ENCODE data around the gene EPN3.

Gene EPN3

GRCh38 chr17:50573866-50574611, 41.5 kb downstream of the EPN3 start:
- H3K4me2 ChIP-seq, result no peak overlapping the region
- no peak overlapping the region for H3K9ac ChIP-seq
- H3K27ac ChIP-seq, result no peak overlapping the region

DNA sequence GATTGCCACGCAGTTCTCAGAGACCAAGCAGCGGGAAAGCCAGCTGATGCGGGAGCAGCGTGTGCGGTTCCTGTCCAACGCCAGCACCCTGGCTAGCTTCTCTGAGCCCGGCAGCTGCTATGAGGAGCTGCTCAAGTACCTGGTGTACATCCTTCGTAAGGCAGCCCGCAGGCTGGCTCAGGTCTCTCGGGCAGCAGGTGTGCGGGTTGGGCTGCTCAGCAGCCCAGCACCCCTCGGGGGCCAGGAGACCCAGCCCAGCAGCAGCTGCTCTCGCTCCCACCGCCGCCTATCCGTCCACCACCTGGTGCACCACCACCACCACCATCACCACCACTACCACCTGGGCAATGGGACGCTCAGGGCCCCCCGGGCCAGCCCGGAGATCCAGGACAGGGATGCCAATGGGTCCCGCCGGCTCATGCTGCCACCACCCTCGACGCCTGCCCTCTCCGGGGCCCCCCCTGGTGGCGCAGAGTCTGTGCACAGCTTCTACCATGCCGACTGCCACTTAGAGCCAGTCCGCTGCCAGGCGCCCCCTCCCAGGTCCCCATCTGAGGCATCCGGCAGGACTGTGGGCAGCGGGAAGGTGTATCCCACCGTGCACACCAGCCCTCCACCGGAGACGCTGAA, 43.2 kb downstream of the EPN3 start:
- no peak overlapping the region for H3K27ac ChIP-seq
- no peaks in the 10 kb centered on the region for H3K36me3 ChIP-seq
- no peaks in the 10 kb centered on the region for H3K4me1 ChIP-seq
- no peaks in the 10 kb centered on the region for H3K27me3 ChIP-seq
- no peak overlapping the region for H3K4me3 ChIP-seq
- H4K20me1 ChIP-seq, result no peaks in the 10 kb centered on the region
- no peak overlapping the region for H3K4me2 ChIP-seq
- TF ChIP-seq Cebpa-rat (IDR thresholded peaks at IDR 0.05), result no peak
- H3K9me3 ChIP-seq, result no peaks in the 10 kb centered on the region
- no peak overlapping the region for H3K9ac ChIP-seq

More at GRCh38 chr17:50573866-50574611, 41.5 kb downstream of the EPN3 start:
- no peak for TF ChIP-seq Cebpa-rat (IDR thresholded peaks at IDR 0.05)
- H3K4me3 ChIP-seq, result no peak overlapping the region
- H3K27me3 ChIP-seq, result no peaks in the 10 kb centered on the region
- no peaks in the 10 kb centered on the region for H3K36me3 ChIP-seq
- H4K20me1 ChIP-seq, result no peaks in the 10 kb centered on the region
- H3K9me3 ChIP-seq, result no peaks in the 10 kb centered on the region
- H3K4me1 ChIP-seq, result no peaks in the 10 kb centered on the region

DNA sequence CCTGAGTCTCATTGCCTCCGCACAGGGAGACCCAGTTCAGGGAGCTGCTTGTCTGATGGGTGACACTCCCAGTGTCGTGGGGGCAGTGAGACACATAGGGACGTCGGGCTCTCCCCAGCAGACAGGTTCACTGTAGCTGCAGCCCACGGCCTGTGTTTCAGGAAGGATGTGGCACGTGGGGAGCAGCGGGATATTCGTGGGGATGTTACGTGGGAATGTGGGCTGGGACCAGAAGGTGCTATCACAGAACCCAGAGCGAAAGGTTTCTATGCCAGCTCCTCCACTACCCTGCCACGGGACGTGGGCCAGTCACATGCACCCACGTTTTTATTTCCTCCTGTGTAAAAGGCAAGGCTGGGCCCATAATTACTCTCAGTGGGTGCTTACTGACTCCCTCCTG, 44.3 kb downstream of the EPN3 start:
- Histone ChIP-seq H3K36me3 (no peaks in the 10 kb centered on the region), H4K20me1 (no peaks in the 10 kb centered on the region), H3K27me3 (no peaks in the 10 kb centered on the region), H3K4me2 (no peak overlapping the region), H3K9me3 (no peaks in the 10 kb centered on the region), H3K27ac (no peak overlapping the region), H3K4me3 (no peak overlapping the region), H3K9ac (no peak overlapping the region), H3K4me1 (no peaks in the 10 kb centered on the region)
- no peak for TF ChIP-seq Cebpa-rat (IDR thresholded peaks at IDR 0.05)

DNA sequence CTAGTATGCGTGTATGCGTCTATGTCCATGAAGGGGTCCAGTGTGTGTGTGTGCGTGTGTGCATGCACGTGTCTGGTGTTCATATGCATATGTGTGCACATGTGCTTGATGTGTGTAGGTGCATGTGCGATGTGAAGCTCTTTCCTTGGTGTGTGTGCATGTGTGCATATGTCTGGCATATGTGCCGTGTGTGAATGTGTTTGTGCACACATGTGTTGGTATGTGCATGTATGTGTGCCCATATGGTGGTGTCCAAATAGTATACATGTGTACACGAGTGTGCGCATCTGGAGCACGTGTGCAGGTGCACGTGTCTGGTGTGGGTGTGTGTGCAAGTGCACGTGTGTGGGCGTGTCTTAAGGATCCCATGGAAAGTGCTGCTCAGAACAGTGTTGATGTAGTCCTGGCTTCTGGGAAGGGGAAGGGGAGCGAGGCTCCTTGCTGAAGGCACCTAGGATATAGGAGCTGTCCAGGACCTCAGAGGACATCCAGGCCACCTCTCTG, 45.0 kb downstream of the EPN3 start:
- Histone ChIP-seq H3K36me3 (no peaks in the 10 kb centered on the region), H3K4me1 (no peaks in the 10 kb centered on the region), H4K20me1 (no peaks in the 10 kb centered on the region), H3K4me2 (no peak overlapping the region), H3K27ac (no peak overlapping the region), H3K9me3 (no peaks in the 10 kb centered on the region), H3K9ac (no peak overlapping the region), H3K4me3 (no peak overlapping the region), H3K27me3 (no peaks in the 10 kb centered on the region)
- TF ChIP-seq Cebpa-rat (IDR thresholded peaks at IDR 0.05), result no peak

- Histone ChIP-seq H3K4me2 (no peak overlapping the region), H3K9ac (no peak overlapping the region), H3K27me3 (no peaks in the 10 kb centered on the region), H3K9me3 (no peaks in the 10 kb centered on the region), H3K4me1 (no peaks in the 10 kb centered on the region), H4K20me1 (no peaks in the 10 kb centered on the region), H3K27ac (no peak overlapping the region), H3K36me3 (no peaks in the 10 kb centered on the region), H3K4me3 (no peak overlapping the region)
- TF ChIP-seq Cebpa-rat (IDR thresholded peaks at IDR 0.05), result no peak
These were observed 45.6 kb downstream of the EPN3 start for GRCh38 chr17:50578173-50578572.

DNA sequence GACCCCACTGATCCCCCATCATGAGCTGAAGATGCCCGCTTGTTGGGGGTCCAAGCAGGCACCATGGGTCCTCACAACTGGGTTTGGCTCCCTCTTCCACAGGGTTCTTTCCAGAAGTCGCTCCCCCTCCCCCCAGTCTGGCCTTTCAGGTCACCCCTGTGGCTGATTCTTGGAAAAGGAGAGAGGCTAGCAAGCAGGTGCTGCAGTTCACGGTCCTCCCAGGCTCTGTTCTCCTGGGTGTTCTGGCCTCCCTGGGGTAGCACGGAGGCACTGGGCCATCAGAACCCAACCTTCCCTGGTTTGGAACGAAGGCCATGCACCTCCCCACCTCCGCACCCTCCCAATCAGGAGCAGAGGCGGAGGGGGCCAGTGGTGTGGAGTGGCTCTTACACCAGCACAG, 46.9 kb downstream of the EPN3 start:
- no peaks in the 10 kb centered on the region for H3K36me3 ChIP-seq
- H4K20me1 ChIP-seq, result no peaks in the 10 kb centered on the region
- no peaks in the 10 kb centered on the region for H3K9me3 ChIP-seq
- H3K4me3 ChIP-seq, result no peak overlapping the region
- H3K27me3 ChIP-seq, result no peaks in the 10 kb centered on the region
- no peaks in the 10 kb centered on the region for H3K4me1 ChIP-seq
- H3K9ac ChIP-seq, result no peak overlapping the region
- no peak overlapping the region for H3K4me2 ChIP-seq
- H3K27ac ChIP-seq, result no peak overlapping the region
- no peak for TF ChIP-seq Cebpa-rat (IDR thresholded peaks at IDR 0.05)

DNA sequence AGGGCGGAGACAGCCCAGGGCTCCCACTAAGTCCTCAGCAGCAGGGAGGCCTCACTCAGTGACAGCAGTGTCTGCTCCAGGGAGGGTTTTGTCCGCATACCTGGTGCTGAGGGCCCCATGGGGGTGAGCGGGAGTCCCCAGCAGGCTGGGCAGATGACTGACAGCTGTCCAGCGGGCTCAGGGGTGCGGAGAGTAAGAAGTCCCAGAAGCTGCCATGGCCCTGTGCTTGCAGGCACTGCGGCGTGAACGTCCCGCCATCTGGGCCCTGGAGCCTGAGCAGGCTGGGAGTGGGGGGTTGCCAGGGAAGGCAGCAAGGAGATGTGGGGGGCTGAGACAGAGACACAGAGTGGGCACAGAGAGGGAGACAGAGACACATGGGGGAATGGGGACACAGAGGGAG, 48.1 kb downstream of the EPN3 start:
- no peak overlapping the region for H3K9ac ChIP-seq
- H3K4me2 ChIP-seq, result no peak overlapping the region
- no peak overlapping the region for H3K27ac ChIP-seq
- no peaks in the 10 kb centered on the region for H3K4me1 ChIP-seq
- no peaks in the 10 kb centered on the region for H3K9me3 ChIP-seq
- no peaks in the 10 kb centered on the region for H3K36me3 ChIP-seq
- H3K27me3 ChIP-seq, result no peaks in the 10 kb centered on the region
- no peak for TF ChIP-seq Cebpa-rat (IDR thresholded peaks at IDR 0.05)
- H4K20me1 ChIP-seq, result no peaks in the 10 kb centered on the region
- no peak overlapping the region for H3K4me3 ChIP-seq

- Histone ChIP-seq H3K4me2 (no peak overlapping the region), H3K36me3 (no peaks in the 10 kb centered on the region), H3K4me3 (no peak overlapping the region), H3K9ac (no peak overlapping the region), H3K27me3 (no peaks in the 10 kb centered on the region), H3K9me3 (no peaks in the 10 kb centered on the region), H3K4me1 (peaks cover 2% of the 10 kb centered on the region), H3K27ac (no peak overlapping the region), H4K20me1 (no peaks in the 10 kb centered on the region)
- TF ChIP-seq Cebpa-rat (IDR thresholded peaks at IDR 0.05), result no peak
These were observed 48.8 kb downstream of the EPN3 start for GRCh38 chr17:50581316-50581715.

DNA sequence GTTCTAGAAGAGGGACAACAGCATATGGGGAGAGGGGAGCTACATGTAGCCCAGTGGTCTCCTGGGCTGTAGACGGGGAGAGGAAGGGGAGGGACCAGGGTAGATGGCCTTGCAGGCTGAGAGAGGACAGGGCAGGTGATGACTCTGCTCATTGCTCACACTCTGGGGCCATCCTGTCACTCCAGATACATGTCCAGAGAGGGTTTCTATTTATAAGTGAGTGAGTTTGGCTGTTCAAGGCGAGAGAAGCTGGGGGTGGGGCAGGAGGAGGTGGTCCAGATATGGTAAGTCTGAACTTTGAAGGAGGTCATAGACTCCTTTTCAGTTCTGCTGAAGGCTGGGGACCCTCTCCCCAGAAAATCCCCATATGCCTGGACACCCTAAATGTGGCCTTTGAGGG, 50.2 kb downstream of the EPN3 start:
- Histone ChIP-seq H3K27ac (no peak overlapping the region), H4K20me1 (no peaks in the 10 kb centered on the region), H3K36me3 (no peaks in the 10 kb centered on the region), H3K4me1 (peaks cover 16% of the 10 kb centered on the region), H3K9ac (no peak overlapping the region), H3K4me3 (no peak overlapping the region), H3K4me2 (no peak overlapping the region), H3K27me3 (no peaks in the 10 kb centered on the region), H3K9me3 (no peaks in the 10 kb centered on the region)
- TF ChIP-seq Cebpa-rat (IDR thresholded peaks at IDR 0.05), result no peak

GRCh38 chr17:50583641-50584040, 51.1 kb downstream of the EPN3 start:
- no peaks in the 10 kb centered on the region for H4K20me1 ChIP-seq
- peaks cover 17% of the 10 kb centered on the region for H3K4me1 ChIP-seq
- H3K4me2 ChIP-seq, result no peak overlapping the region
- no peaks in the 10 kb centered on the region for H3K27me3 ChIP-seq
- TF ChIP-seq Cebpa-rat (IDR thresholded peaks at IDR 0.05), result no peak
- no peak overlapping the region for H3K9ac ChIP-seq
- H3K36me3 ChIP-seq, result no peaks in the 10 kb centered on the region
- no peak overlapping the region for H3K4me3 ChIP-seq
- no peaks in the 10 kb centered on the region for H3K9me3 ChIP-seq
- H3K27ac ChIP-seq, result no peak overlapping the region

Measured in BLaER1 (cell line).